ENCODE measurements around the gene BUB3.
"Not testable (repeated sequence)": the region's sequence is repeated elsewhere in the genome, so short reads cannot be mapped to it uniquely, and the experiment has no call there.

BUB3 gene

GRCh38 chr10:123160311-123160980 lies 6.2 kb downstream of the BUB3 start:
- peaks cover 75% of the 10 kb centered on the region for H3K4me1 Mint-ChIP-seq
- H3K27me3 Mint-ChIP-seq, result no peaks in the 10 kb centered on the region
- H3K9me3 Mint-ChIP-seq, result no peaks in the 10 kb centered on the region
- H3K36me3 Mint-ChIP-seq, result peaks cover 26% of the 10 kb centered on the region
- H3K27ac Mint-ChIP-seq, result peak overlapping the region; percentile 87
- H3K4me3 Mint-ChIP-seq, result peak overlapping the region; percentile 75

- Mint-ChIP-seq H3K27me3 (no peaks in the 10 kb centered on the region), H3K36me3 (peaks cover 20% of the 10 kb centered on the region), H3K4me3 (no peak overlapping the region), H3K9me3 (no peaks in the 10 kb centered on the region), H3K4me1 (peaks cover 48% of the 10 kb centered on the region), H3K27ac (no peak overlapping the region)
Observed at GRCh38 chr10:123164319-123164718, 10.1 kb downstream of the BUB3 start.

- Mint-ChIP-seq H3K36me3 (peaks cover 19% of the 10 kb centered on the region), H3K27ac (no peak overlapping the region), H3K27me3 (no peaks in the 10 kb centered on the region), H3K4me1 (peaks cover 35% of the 10 kb centered on the region), H3K4me3 (no peak overlapping the region), H3K9me3 (no peaks in the 10 kb centered on the region)
Observed at GRCh38 chr10:123165445-123166072, 11.4 kb downstream of the BUB3 start.

GRCh38 chr10:123166618-123167017 lies 12.4 kb downstream of the BUB3 start:
- Mint-ChIP-seq H3K9me3 (no peaks in the 10 kb centered on the region), H3K27ac (no peak overlapping the region), H3K36me3 (peaks cover 16% of the 10 kb centered on the region), H3K4me3 (no peak overlapping the region), H3K27me3 (no peaks in the 10 kb centered on the region), H3K4me1 (peaks cover 26% of the 10 kb centered on the region)

GRCh38 chr10:123170961-123171360 lies 16.8 kb downstream of the BUB3 start:
- Mint-ChIP-seq H3K27ac (no peak overlapping the region), H3K9me3 (no peaks in the 10 kb centered on the region), H3K27me3 (no peaks in the 10 kb centered on the region), H3K36me3 (peaks cover 15% of the 10 kb centered on the region), H3K4me3 (no peak overlapping the region), H3K4me1 (peaks cover 15% of the 10 kb centered on the region)

- not testable (repeated sequence) for H3K27me3 Mint-ChIP-seq, H3K4me3 Mint-ChIP-seq, H3K9me3 Mint-ChIP-seq, H3K27ac Mint-ChIP-seq
- H3K4me1 Mint-ChIP-seq, result peaks cover 13% of the 10 kb centered on the region
- peaks cover 21% of the 10 kb centered on the region for H3K36me3 Mint-ChIP-seq
Observed at GRCh38 chr10:123171616-123172015, 17.4 kb downstream of the BUB3 start.

- peaks cover 27% of the 10 kb centered on the region for H3K36me3 Mint-ChIP-seq
- H3K27ac Mint-ChIP-seq, result no peak overlapping the region
- no peak overlapping the region for H3K4me3 Mint-ChIP-seq
- H3K27me3 Mint-ChIP-seq, result no peaks in the 10 kb centered on the region
- peaks cover 4% of the 10 kb centered on the region for H3K9me3 Mint-ChIP-seq
- peaks cover 6% of the 10 kb centered on the region for H3K4me1 Mint-ChIP-seq
Observed at GRCh38 chr10:123175389-123176387, 21.5 kb downstream of the BUB3 start.

- not testable (repeated sequence) for H3K9me3 Mint-ChIP-seq, H3K27me3 Mint-ChIP-seq, H3K27ac Mint-ChIP-seq, H3K4me3 Mint-ChIP-seq, H3K4me1 Mint-ChIP-seq
- peaks cover 30% of the 10 kb centered on the region for H3K36me3 Mint-ChIP-seq
Observed at GRCh38 chr10:123178390-123178789, 24.2 kb downstream of the BUB3 start.

GRCh38 chr10:123180101-123181090 lies 26.2 kb downstream of the BUB3 start:
- no peak overlapping the region for H3K4me3 Mint-ChIP-seq
- no peaks in the 10 kb centered on the region for H3K27me3 Mint-ChIP-seq
- no peak overlapping the region for H3K27ac Mint-ChIP-seq
- H3K4me1 Mint-ChIP-seq, result no peaks in the 10 kb centered on the region
- H3K9me3 Mint-ChIP-seq, result peaks cover 4% of the 10 kb centered on the region
- H3K36me3 Mint-ChIP-seq, result peaks cover 39% of the 10 kb centered on the region

GRCh38 chr10:123183724-123184123 lies 29.5 kb downstream of the BUB3 start:
- no peaks in the 10 kb centered on the region for H3K9me3 Mint-ChIP-seq
- H3K27ac Mint-ChIP-seq, result no peak overlapping the region
- peaks cover 3% of the 10 kb centered on the region for H3K4me1 Mint-ChIP-seq
- no peak overlapping the region for H3K4me3 Mint-ChIP-seq
- no peaks in the 10 kb centered on the region for H3K27me3 Mint-ChIP-seq
- H3K36me3 Mint-ChIP-seq, result peaks cover 37% of the 10 kb centered on the region

GRCh38 chr10:123187781-123188180 lies 33.6 kb downstream of the BUB3 start:
- Mint-ChIP-seq H3K27me3 (no peaks in the 10 kb centered on the region), H3K4me1 (peaks cover 3% of the 10 kb centered on the region), H3K36me3 (peaks cover 48% of the 10 kb centered on the region), H3K27ac (no peak overlapping the region), H3K9me3 (no peaks in the 10 kb centered on the region), H3K4me3 (no peak overlapping the region)

GRCh38 chr10:123191886-123192285 lies 37.7 kb downstream of the BUB3 start:
- no peak overlapping the region for H3K4me3 Mint-ChIP-seq
- H3K4me1 Mint-ChIP-seq, result peaks cover 3% of the 10 kb centered on the region
- peaks cover 24% of the 10 kb centered on the region for H3K36me3 Mint-ChIP-seq
- H3K27me3 Mint-ChIP-seq, result no peaks in the 10 kb centered on the region
- no peak overlapping the region for H3K27ac Mint-ChIP-seq
- H3K9me3 Mint-ChIP-seq, result no peaks in the 10 kb centered on the region

- Mint-ChIP-seq H3K4me1 (no peaks in the 10 kb centered on the region), H3K36me3 (peaks cover 19% of the 10 kb centered on the region), H3K27ac (no peak overlapping the region), H3K4me3 (no peak overlapping the region), H3K9me3 (no peaks in the 10 kb centered on the region), H3K27me3 (no peaks in the 10 kb centered on the region)
Observed at GRCh38 chr10:123194056-123194455, 39.9 kb downstream of the BUB3 start.

GRCh38 chr10:123200531-123200930 lies 46.3 kb downstream of the BUB3 start:
- Mint-ChIP-seq H3K27ac (no peak overlapping the region), H3K9me3 (no peaks in the 10 kb centered on the region), H3K27me3 (no peaks in the 10 kb centered on the region), H3K4me3 (no peak overlapping the region), H3K4me1 (peaks cover 9% of the 10 kb centered on the region), H3K36me3 (peaks cover 10% of the 10 kb centered on the region)

GRCh38 chr10:123202506-123202905 lies 48.3 kb downstream of the BUB3 start:
- Mint-ChIP-seq H3K27ac (no peak overlapping the region), H3K4me1 (peaks cover 23% of the 10 kb centered on the region), H3K4me3 (no peak overlapping the region), H3K9me3 (peaks cover 6% of the 10 kb centered on the region), H3K27me3 (no peaks in the 10 kb centered on the region), H3K36me3 (peaks cover 8% of the 10 kb centered on the region)

All from activated naive CD4-positive, alpha-beta T cell treated with anti-CD3 and anti-CD28 coated beads, Interleukin-2, amount 50 U/mL, for 24 hours (primary cell).